Articular chondrocyte of knee joint (primary cell): ENCODE data around the gene PTGDS. TPM values are rescaled to one million over a fixed set of nuclear protein-coding genes. Genes with fewer than 3 reads are reported as not detected.

Experiments
- total RNA-seq: library from RNA; depleted of rRNA; stranded (reverse); fragments of >200 nt; gene quantifications from 2 replicates; pipeline ENCODE4 v1.2.3, GENCODE V29; 2012

The PTGDS gene
- total RNA-seq, result 0.65 and 5.1 TPM in 2 replicates

DNA sequence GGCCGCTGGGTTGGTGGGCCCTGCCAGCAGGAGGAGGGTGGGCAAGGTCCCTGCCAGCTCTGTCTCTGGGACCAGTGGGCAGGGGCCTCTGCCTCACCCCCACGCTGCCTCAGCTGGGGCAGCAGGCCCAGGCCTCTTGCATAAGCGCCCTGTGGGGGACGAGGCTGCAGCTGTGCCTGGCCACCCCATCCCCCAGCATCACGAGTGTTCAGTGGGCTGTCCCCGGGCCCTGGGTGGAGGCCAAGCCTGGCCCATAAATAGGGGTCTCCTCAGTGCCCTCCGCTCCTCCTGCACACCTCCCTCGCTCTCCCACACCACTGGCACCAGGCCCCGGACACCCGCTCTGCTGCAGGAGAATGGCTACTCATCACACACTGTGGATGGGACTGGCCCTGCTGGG lies at the start of gene PTGDS:
Gene PTGDS, plus strand, starts transcription at position 282 of the 400 bp plus-strand sequence. Its CDS starts 75 bp downstream, at position 357.

DNA sequence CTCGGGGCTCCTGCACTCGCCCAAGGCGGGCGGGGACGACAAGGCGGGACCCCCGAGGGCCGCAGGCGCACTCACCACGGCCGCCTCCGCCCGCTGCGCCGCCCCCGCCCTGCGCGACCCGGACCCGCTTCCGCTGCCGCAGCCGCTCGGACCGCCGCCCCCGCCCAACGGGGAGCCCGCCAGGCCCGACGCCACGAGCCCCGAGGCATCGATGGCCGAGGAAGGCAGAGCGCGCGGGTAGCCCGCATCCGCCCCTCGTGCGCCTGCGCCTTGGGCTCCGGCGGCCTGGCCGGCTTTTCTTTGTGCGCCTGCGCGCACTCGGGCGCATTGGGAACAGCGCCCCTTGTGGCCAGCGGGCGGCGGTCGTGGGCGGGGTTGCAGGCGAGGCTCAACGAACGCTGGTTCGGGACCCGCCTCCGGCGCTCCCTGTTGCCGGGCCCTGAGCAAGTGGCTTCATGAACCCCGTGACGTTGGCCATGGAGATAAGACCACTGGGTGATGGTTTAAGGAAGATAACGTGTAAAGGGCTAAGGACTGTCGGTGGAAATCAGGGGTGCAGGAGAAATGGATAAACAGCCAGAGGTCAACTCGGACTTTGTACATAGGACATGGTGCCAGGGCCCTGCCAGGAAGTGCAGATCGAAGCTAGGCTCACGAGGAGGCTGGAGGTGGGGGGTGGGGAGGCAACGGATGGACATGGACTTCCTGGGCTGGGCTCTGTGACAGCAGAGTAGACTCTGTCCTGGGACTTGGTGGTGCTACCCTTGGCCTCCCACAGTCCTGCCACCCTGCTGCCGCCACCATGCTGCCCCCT lies 32.6 kb upstream of the PTGDS start, which contains the start of the genes C8G and FBXW5:
Gene C8G, plus strand, starts transcription at position 725 of the 814 bp plus-strand sequence. Its CDS starts 78 bp downstream, at position 803.
Gene FBXW5, minus strand, starts transcription at position 220 of the 814 bp plus-strand sequence. CDS start 655 bp downstream, outside the sequence.

DNA sequence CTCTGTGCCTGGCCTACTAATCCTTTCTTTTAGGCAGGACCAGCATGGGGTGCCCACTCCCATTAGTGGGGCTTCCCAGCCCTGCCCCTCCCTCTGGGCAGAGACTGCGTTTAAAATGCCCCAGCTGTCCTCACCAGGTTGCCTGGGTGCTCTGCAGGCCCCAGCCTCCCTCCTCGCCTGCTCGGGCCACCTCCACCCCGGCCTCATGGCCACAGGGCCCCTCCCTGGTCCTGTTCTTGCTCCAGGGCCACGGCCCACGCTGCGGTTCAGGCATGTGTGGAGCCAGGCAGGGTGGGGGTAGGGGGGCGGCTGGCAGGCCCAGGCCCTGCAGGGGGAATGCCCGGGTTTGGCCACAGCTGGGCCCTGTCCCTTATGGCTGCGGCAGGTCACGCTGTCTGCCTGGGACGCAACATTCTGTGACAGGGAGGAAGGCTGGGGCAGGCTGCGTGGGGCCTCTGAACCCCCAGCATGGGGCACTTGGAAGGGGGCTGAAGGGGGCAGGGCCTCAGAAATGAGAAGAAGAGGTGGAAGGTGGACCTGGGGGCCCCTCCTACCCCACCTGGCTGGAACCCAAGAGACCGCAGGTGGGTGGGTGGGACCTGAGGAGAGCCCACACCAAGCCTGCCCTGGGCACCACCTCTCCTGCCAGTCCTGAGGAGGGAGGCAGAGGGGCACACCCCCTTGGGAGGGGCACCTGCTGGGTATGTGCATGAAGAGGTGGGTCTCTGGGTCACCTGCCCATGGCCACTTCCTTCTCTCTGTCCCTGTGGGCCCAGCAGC lies 25.6 kb upstream of the PTGDS start, which contains the start of gene LCN12:
Gene LCN12, plus strand, starts transcription at position 733 of the 780 bp plus-strand sequence. CDS start 55 bp downstream, outside the sequence.

DNA sequence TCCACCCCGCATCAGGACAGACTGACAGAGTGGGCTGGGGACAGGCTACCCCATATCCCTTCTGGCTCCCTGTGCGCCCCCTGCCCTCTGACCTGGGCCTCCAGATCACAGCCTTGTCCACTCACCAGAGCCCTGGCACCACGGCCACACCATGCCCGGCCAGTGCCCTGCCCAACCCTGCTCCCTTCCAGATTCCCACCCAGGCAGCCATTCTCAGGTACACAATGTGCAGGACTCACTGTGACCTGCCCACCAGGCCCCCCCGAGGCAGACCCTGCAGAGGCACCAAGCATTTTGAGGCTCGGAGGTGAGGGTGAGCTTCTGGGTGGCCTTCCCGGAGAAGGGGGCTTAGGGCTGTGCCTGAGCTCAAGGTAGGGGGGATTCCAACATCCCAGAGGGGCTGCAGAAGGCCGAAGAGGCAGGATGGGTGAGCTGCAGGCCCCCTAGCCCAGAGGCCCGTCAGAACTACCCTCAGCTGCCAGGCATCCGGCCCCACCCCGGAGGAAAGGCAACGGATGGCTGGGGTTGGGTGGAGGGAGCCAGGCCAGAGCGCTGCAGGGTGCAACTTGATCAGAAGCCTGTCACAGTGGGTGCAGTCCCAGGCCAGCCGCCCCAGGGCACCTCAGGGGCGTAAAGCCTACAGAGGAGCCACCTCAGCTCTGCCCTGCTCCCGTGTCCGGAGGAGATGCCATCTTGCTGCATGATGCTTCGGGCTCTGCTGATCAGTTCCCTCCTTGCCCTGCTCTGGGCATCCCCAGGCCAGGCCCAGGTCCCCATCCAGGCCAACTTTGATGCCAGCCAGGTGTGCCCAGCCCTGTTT lies 5.1 kb downstream of the PTGDS start, which contains the start of gene LCNL1:
Gene LCNL1, plus strand, starts transcription at position 762 of the 820 bp plus-strand sequence. CDS start 594 bp downstream, outside the sequence.

DNA sequence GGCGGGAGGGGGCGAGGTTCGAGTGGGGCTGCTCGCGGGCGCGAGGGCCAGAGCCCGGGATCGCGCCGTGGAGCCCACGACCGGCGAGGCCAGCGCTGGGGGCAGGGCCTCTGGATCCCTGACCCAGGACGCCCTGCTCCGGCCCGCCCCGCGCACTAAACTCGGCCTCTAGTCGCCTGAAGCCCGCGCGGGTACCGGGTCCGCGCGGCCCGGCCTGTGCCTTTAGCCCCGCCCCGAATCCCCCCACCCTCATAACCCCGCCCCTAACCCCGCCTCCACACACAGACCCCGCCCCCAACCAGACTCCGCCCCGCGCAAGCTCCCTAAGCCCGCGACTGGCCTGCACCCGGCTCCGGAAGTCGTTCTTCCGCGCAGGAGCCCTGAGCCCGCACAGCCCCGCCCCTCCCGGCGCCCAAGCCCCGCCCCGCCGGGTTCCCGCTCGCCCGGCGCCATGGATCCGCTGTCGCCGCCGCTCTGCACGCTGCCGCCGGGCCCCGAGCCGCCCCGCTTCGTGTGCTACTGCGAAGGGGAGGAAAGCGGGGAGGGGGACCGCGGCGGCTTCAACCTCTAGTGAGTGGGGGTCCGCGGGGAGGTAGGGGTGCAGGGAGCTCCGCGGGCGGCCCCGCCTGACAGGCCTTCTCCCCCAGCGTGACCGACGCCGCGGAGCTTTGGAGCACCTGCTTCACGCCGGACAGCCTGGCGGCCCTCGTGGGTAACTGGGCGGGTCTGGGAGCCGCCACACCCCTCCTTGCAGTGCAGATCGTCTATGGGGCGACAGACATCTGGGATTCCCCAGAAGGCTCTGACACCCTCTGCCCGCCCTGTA lies 14.9 kb downstream of the PTGDS start, which contains the start of gene PAXX:
Gene PAXX, plus strand, starts transcription at position 430 of the 826 bp plus-strand sequence. Its CDS starts 22 bp downstream, at position 452.

DNA sequence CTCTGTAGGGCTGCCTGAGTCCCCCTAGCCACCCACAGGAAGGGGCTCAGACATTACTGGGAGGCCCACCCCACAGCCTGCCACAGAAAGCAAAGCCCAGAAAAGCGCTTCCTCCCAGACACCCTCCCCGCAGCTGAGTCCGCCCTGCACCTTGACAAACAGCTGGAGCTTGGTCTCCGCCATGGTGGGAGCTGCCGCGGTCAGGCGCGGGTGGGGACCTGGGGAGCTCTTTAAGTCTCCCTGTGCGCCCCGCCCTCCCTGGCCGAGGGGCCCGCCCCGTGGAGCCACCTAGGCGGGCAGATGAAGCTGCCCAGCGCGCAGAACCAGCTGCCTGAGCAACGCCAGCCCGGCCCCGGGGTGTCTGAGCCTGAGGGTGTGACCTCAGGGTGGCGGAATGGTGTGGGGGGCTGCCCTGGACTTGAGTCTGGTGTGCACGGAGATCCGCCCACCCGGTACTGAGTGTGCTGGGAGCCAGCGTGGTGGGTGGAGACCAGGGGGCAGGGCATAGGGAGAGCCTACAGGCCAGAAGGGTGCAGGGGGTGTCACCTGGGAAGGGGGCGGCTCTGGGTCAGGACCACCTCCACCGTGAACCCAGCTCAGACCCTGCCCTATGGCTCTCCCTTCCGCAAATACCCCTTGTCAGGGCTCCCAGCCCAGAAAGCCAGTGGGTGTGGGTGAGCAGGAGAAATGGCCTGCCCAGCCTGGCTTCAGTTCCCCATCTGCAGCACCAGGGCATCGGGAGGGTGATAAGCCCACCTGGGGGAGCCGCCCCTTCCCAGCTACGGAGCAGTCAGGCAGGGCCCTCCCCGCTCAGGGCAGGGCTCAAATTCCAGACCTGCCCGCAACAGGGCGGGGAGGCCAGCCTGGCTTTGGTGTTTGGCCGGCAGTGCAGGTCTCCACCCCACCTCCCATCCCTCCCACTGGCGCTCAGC lies 19.3 kb downstream of the PTGDS start, which contains the start of gene CLIC3:
Gene CLIC3, minus strand, starts transcription at position 208 of the 932 bp plus-strand sequence. Its CDS starts 25 bp downstream, at position 183.

DNA sequence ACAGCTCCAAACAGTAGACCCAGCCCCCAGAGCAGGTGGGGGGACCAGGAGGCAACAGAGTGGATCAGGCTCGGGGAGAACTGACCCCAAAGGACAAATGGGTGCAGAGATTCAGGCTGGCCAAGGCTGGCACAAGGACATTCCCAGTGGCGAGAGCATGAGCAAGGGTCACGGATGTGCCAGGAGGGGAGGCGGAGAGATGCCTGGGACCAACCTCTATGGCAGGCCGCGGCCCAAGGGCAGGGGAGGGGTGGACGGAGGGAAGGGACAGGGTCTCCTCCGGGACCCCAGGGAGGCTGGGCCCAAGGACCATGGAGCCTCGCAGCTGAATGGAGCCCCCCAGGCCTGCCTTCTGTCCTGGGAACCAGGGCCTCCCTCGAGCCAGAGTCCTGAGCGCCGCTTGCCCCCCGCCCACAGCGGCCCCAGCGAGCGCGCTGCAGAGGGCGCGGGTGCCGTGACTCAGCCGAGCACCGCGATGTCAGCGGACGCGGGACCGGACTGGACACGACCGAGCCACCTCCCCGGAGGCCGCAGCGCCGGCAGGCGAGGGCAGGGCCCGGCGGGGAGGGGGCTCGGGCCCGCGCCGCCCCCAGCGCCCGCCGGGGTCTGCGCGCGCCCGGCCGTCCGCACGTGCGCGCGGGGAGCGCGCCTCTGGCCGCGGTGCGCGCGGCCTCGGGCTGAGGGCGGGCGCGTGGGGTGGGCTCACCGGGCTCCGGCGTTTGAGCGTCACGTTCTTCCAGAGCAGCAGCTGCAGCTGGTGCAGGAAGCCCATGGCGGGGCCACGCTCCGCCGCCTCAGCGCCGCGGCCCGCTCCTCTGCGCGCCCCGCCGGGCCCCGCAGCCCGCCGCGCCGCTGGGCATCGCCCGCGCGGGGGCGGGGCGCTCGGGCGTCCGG lies 50.3 kb downstream of the PTGDS start, which contains the start of gene ABCA2:
Gene ABCA2, minus strand, starts transcription at position 869 of the 894 bp plus-strand sequence. Its CDS starts 97 bp downstream, at position 772.

Other genes with a start within 250 kb of the PTGDS start
- not detected in 2 replicates for gene LCN10, start 234.6 kb upstream of the PTGDS start, total RNA-seq
- not detected in 2 replicates for gene LCN6, start 229.0 kb upstream of the PTGDS start, total RNA-seq
- not detected in 2 replicates for gene LCN8, start 219.3 kb upstream of the PTGDS start, total RNA-seq
- not detected in 2 replicates for gene LCN15, start 213.0 kb upstream of the PTGDS start, total RNA-seq
- gene TMEM141, start 186.2 kb upstream of the PTGDS start, total RNA-seq, result 37.4 and 42.7 TPM in 2 replicates
- gene CCDC183, start 181.2 kb upstream of the PTGDS start, total RNA-seq, result 0.26 and 0.32 TPM in 2 replicates
- 41.4 and 60.4 TPM in 2 replicates for gene RABL6, start 169.6 kb upstream of the PTGDS start, total RNA-seq
- 0.65 TPM in 2 replicates for gene AJM1, start 135.0 kb upstream of the PTGDS start, total RNA-seq
- gene PHPT1, start 128.1 kb upstream of the PTGDS start, total RNA-seq, result 49.9 and 50.8 TPM in 2 replicates
- gene MAMDC4, start 125.2 kb upstream of the PTGDS start, total RNA-seq, result 0.39 and 0.76 TPM in 2 replicates
- 237 and 265 TPM in 2 replicates for gene EDF1, start 111.2 kb upstream of the PTGDS start, total RNA-seq
- gene TRAF2, start 91.0 kb upstream of the PTGDS start, total RNA-seq, result 6.3 and 9.2 TPM in 2 replicates
- gene FBXW5, start 32.8 kb upstream of the PTGDS start, total RNA-seq, result 109 and 113 TPM in 2 replicates
- gene C8G, start 32.3 kb upstream of the PTGDS start, total RNA-seq, result 0.39 and 0.54 TPM in 2 replicates
- not detected in 2 replicates for gene LCN12, start 25.2 kb upstream of the PTGDS start, total RNA-seq
- 0.11 and 0.65 TPM in 2 replicates for gene LCNL1, start 5.5 kb downstream of the PTGDS start, total RNA-seq
- 12.1 and 12.8 TPM in 2 replicates for gene PAXX, start 14.9 kb downstream of the PTGDS start, total RNA-seq
- gene CLIC3, start 19.1 kb downstream of the PTGDS start, total RNA-seq, result 16.0 and 16.6 TPM in 2 replicates
- gene ABCA2, start 50.7 kb downstream of the PTGDS start, total RNA-seq, result 16.3 and 17.5 TPM in 2 replicates
- not detected in 2 replicates for gene FUT7, start 54.6 kb downstream of the PTGDS start, total RNA-seq
- gene NPDC1, start 68.7 kb downstream of the PTGDS start, total RNA-seq, result 20.0 and 20.1 TPM in 2 replicates
- gene ENTPD2, start 76.6 kb downstream of the PTGDS start, total RNA-seq, result not detected in 2 replicates
- 2.9 and 4.0 TPM in 2 replicates for gene SAPCD2, start 93.1 kb downstream of the PTGDS start, total RNA-seq
- 15.6 and 22.1 TPM in 2 replicates for gene UAP1L1, start 100.0 kb downstream of the PTGDS start, total RNA-seq
- 60.6 and 60.9 TPM in 2 replicates for gene MAN1B1, start 109.5 kb downstream of the PTGDS start, total RNA-seq
- 66.0 and 68.3 TPM in 2 replicates for gene DPP7, start 137.2 kb downstream of the PTGDS start, total RNA-seq
- gene GRIN1, start 161.7 kb downstream of the PTGDS start, total RNA-seq, result under 0.01 TPM in 1 of 2 replicates, not detected in the other
- gene LRRC26, start 192.5 kb downstream of the PTGDS start, total RNA-seq, result not detected in 2 replicates
- not detected in 2 replicates for gene TMEM210, start 194.6 kb downstream of the PTGDS start, total RNA-seq
- 21.9 and 24.7 TPM in 2 replicates for gene ANAPC2, start 211.1 kb downstream of the PTGDS start, total RNA-seq
- gene SSNA1, start 211.2 kb downstream of the PTGDS start, total RNA-seq, result 41.7 and 44.6 TPM in 2 replicates
- gene TPRN, start 223.2 kb downstream of the PTGDS start, total RNA-seq, result 5.4 and 6.1 TPM in 2 replicates
- gene TMEM203, start 228.1 kb downstream of the PTGDS start, total RNA-seq, result 29.0 and 29.4 TPM in 2 replicates
- gene NDOR1, start 228.2 kb downstream of the PTGDS start, total RNA-seq, result 4.0 and 4.1 TPM in 2 replicates
- gene RNF208, start 244.7 kb downstream of the PTGDS start, total RNA-seq, result 0.39 TPM in 1 of 2 replicates, not detected in the other
- gene CYSRT1, start 247.7 kb downstream of the PTGDS start, total RNA-seq, result 0.52 and 0.76 TPM in 2 replicates
- gene RNF224, start 250.0 kb downstream of the PTGDS start, total RNA-seq, result not detected in 2 replicates